Stomach (tissue), 9 donors: ENCODE results near the gene MS4A18. TPM values are rescaled to one million over a fixed set of nuclear protein-coding genes. Genes with fewer than 3 reads are reported as not detected.
A peak's percentile ranks its signal among the peaks of the same experiment; 100 is the strongest.

Experiments
- DNase-seq, 2 donors: peaks; one replicate each; pipeline versions ENCODE4 v3.0.0 to v3.0.0-alpha.2; 2013 to 2019
- H3K27ac ChIP-seq, 5 donors: fragments of 200-600 bp in 4 of 5; sonication (generic) in 4 of 5; one replicate each; pipeline ENCODE4 v1.5.1; 2013 to 2019; ENCODE audit warnings: mild to moderate bottlenecking in 1 of 5, moderate library complexity in 1 of 5
- H3K27me3 ChIP-seq, 3 donors: fragments of 200-600 bp; sonication (generic); one replicate each; pipeline ENCODE4 v1.5.1; 2017 to 2019; ENCODE audit warnings: mixed run types in 1 of 3
- H3K36me3 ChIP-seq, 4 donors: fragments of 200-600 bp; sonication (generic); 1 replicate in 3 of 4; 2 replicates in 1 of 4; pipeline ENCODE4 v1.5.1; 2016 to 2019
- H3K4me1 ChIP-seq, 4 donors: fragments of 200-600 bp; sonication (generic); one replicate each; pipeline ENCODE4 v1.5.1; 2016 to 2019
- H3K4me3 ChIP-seq, 4 donors: fragments of 200-600 bp; sonication (generic) in 3 of 4; one replicate each; pipeline ENCODE4 v1.5.1; 2016 to 2019; ENCODE audit warnings: mild to moderate bottlenecking in 1 of 4
- H3K9me3 ChIP-seq, 4 donors: fragments of 200-600 bp; sonication (generic); one replicate each; pipeline ENCODE4 v1.5.1; 2016 to 2019
- CTCF ChIP-seq, 7 experiments: fragments of 450-650 bp in 4 of 7; fragments of 200-600 bp in 3 of 7; sonication (generic) in 3 of 7; IDR thresholded peaks; one replicate each; pipeline ENCODE4 v1.5.1; 2016 to 2019; ENCODE audit warnings: antibody characterized with exemption in 7 of 7, control low read depth in 2 of 7, mild to moderate bottlenecking in 1 of 7
- EP300 ChIP-seq: sonication (generic); formaldehyde crosslinking; IDR thresholded peaks from one replicate; pipeline ENCODE4 v1.6.1; 2017; ENCODE audit warnings: antibody characterized with exemption
- POLR2A ChIP-seq, 4 donors: fragments of 450-650 bp; IDR thresholded peaks; one replicate each; pipeline ENCODE4 v1.6.1; 2016; ENCODE audit warnings: antibody characterized with exemption in 4 of 4, control low read depth in 2 of 4, mild to moderate bottlenecking in 1 of 4, moderate library complexity in 1 of 4
- POLR2AphosphoS5 ChIP-seq, 3 donors: sonication (generic); formaldehyde crosslinking; IDR thresholded peaks; one replicate each; pipeline ENCODE4 v1.6.1; 2016; ENCODE audit warnings: antibody characterized with exemption in 3 of 3
- WGBS, 5 donors: extraction: QIAGEN DNeasy Blood & Tissue Kit in 3 of 5; methylation state at CpG; one replicate each; pipeline versions ENCODE4 v1.1.5 to v1.1.7; 2013 to 2018; 5-methylcytosine and 5-hydroxymethylcytosine counted together
- intact Hi-C: fragments of 100-400 bp; cut with DNase I; formaldehyde crosslinking; loops from one replicate; pipeline ENCODE4 v1.15.1; 2023; ENCODE audit warnings: low total_unique reads
- polyA plus RNA-seq, 3 donors: library from polyadenylated mRNA; stranded (reverse); fragments of 200-250 nt; gene quantifications; one replicate each; pipeline ENCODE4 v1.2.3, GENCODE V29; 2013
- total RNA-seq, 5 donors: library from RNA; depleted of rRNA; stranded (reverse); fragments of >200 nt; gene quantifications; one replicate each; pipeline versions ENCODE4 v1.1.0 to v1.2.3, GENCODE V29; 2014 to 2016
- donor health status: healthy with polysubstance abuse.
- donor health status: Bipolar disorder and iron deficiency.
- donor health status: healthy.

MS4A18 gene
- total and polyA plus RNA-seq, 8 donors, result 0.19 TPM; not detected in 7

GRCh38 chr11:60691661-60692060 is 32.9 kb upstream of the MS4A18 start:
- H3K4me3 ChIP-seq, result no peak overlapping the region
- H3K9me3 ChIP-seq, result no peaks in the 10 kb centered on the region
- no peak for DNase-seq
- H3K27ac ChIP-seq, result no peak overlapping the region
- H3K27me3 ChIP-seq, result no peaks in the 10 kb centered on the region
- H3K36me3 ChIP-seq, result no peaks in the 10 kb centered on the region
- 71 to 83% (median 80%) methylated on average over 3 to 5 of the region's 5 CpGs for WGBS, 5 donors
- TF ChIP-seq POLR2AphosphoS5 (IDR thresholded peaks at IDR 0.05), result no peak
- TF ChIP-seq EP300, result no peak
- no peak for TF ChIP-seq POLR2A (IDR thresholded peaks at IDR 0.05)
- TF ChIP-seq CTCF (IDR thresholded peaks at IDR 0.05), result no peak
- intact Hi-C loops, result no loop called here
- no peaks in the 10 kb centered on the region for H3K4me1 ChIP-seq

GRCh38 chr11:60699284-60699691 is 25.2 kb upstream of the MS4A18 start, which contains the start of gene MS4A8:
Gene MS4A8, plus strand, starts transcription at chr11:60699612. Its CDS starts 1,249 bp downstream, at chr11:60700861.
- intact Hi-C loops, result no loop called here
- TF ChIP-seq EP300, result no peak
- TF ChIP-seq POLR2AphosphoS5 (IDR thresholded peaks at IDR 0.05), result peak in 1 of 3 donors; percentile 1
- no peaks in the 10 kb centered on the region for H3K36me3 ChIP-seq
- peak within 1 kb of the TSS in 1 of 5 donors; percentile 22 for H3K27ac ChIP-seq
- no peak within 1 kb of the TSS for H3K4me3 ChIP-seq
- peak in 1 of 2 donors; percentile 78 for DNase-seq
- no peaks in the 10 kb centered on the region for H3K9me3 ChIP-seq
- 0 to 5% (median 3%) methylated on average over 2 of the region's 2 CpGs for WGBS, 5 donors
- H3K27me3 ChIP-seq, result no peaks in the 10 kb centered on the region
- peaks cover 0 to 18% (median 13%) of the 10 kb centered on the region in 4 donors for H3K4me1 ChIP-seq

- Histone ChIP-seq H3K27ac (peak overlapping the region in 1 of 5 donors; percentile 22), H3K4me3 (no peak overlapping the region), H3K4me1 (peaks cover 0 to 18% (median 13%) of the 10 kb centered on the region in 4 donors), H3K27me3 (no peaks in the 10 kb centered on the region), H3K36me3 (no peaks in the 10 kb centered on the region), H3K9me3 (no peaks in the 10 kb centered on the region)
- WGBS, 5 donors, result 71 to 92% (median 88%) methylated on average over 5 of the region's 5 CpGs
- intact Hi-C loops, result no loop called here
- TF ChIP-seq POLR2AphosphoS5 (IDR thresholded peaks at IDR 0.05) (no peak), EP300 (no peak), CTCF (IDR thresholded peaks at IDR 0.05) (no peak), POLR2A (IDR thresholded peaks at IDR 0.05) (no peak)
- DNase-seq, result no peak
Measured at GRCh38 chr11:60699936-60700335, 24.6 kb upstream of the MS4A18 start.

- Histone ChIP-seq H3K4me3 (no peak overlapping the region), H3K9me3 (no peaks in the 10 kb centered on the region), H3K27ac (no peak overlapping the region), H3K4me1 (peaks cover 0 to 18% (median 13%) of the 10 kb centered on the region in 4 donors), H3K27me3 (no peaks in the 10 kb centered on the region), H3K36me3 (no peaks in the 10 kb centered on the region)
- TF ChIP-seq CTCF (IDR thresholded peaks at IDR 0.05) (peak in 5 of 7 experiments; percentile 17 to 64 (median 41)), POLR2A (IDR thresholded peaks at IDR 0.05) (no peak), POLR2AphosphoS5 (IDR thresholded peaks at IDR 0.05) (no peak), EP300 (no peak)
- intact Hi-C loops, result no loop called here
- DNase-seq, result peak; percentile 40 to 77
- WGBS, 5 donors, result 55 to 65% (median 58%) methylated on average over 14 of the region's 14 CpGs
Measured at GRCh38 chr11:60700689-60701468, 23.6 kb upstream of the MS4A18 start.

- peaks cover 0 to 18% (median 13%) of the 10 kb centered on the region in 4 donors for H3K4me1 ChIP-seq
- intact Hi-C loops, result no loop called here
- no peak overlapping the region for H3K4me3 ChIP-seq
- no peaks in the 10 kb centered on the region for H3K9me3 ChIP-seq
- TF ChIP-seq POLR2AphosphoS5 (IDR thresholded peaks at IDR 0.05) (no peak), POLR2A (IDR thresholded peaks at IDR 0.05) (no peak)
- H3K36me3 ChIP-seq, result no peaks in the 10 kb centered on the region
- H3K27me3 ChIP-seq, result no peaks in the 10 kb centered on the region
- no peak overlapping the region for H3K27ac ChIP-seq
- DNase-seq, result no peak
- WGBS, 5 donors, result 32 to 69% (median 35%) methylated on average over 4 of the region's 4 CpGs
Measured at GRCh38 chr11:60701469-60701818, 23.1 kb upstream of the MS4A18 start.
